ENCODE measurements around the gene C1QA.

DNA sequence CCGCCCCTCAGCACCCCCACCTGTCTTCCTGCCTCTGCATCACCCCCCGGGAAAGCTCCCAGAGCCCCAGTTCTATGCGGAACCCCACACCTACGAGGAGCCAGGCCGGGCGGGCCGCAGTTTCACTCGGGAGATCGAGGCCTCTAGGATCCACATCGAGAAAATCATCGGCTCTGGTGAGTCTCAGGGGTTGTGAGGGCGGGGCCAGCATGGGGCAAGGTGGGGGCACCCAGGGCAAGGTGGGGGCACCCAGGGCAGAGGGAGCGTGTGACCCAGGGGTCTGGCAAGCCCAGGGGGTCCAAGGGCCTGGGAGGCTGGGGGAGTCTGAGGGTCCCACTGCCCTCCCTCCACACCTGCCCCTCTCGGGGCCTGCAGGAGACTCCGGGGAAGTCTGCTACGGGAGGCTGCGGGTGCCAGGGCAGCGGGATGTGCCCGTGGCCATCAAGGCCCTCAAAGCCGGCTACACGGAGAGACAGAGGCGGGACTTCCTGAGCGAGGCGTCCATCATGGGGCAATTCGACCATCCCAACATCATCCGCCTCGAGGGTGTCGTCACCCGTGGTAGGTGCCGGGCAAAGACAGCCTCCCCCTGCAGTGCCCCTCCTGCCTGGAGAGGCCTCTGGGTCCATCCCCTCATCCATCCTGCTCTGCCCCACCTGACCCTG, 39.0 kb upstream of the C1QA start:
- TF ChIP-seq, protein P1, sequence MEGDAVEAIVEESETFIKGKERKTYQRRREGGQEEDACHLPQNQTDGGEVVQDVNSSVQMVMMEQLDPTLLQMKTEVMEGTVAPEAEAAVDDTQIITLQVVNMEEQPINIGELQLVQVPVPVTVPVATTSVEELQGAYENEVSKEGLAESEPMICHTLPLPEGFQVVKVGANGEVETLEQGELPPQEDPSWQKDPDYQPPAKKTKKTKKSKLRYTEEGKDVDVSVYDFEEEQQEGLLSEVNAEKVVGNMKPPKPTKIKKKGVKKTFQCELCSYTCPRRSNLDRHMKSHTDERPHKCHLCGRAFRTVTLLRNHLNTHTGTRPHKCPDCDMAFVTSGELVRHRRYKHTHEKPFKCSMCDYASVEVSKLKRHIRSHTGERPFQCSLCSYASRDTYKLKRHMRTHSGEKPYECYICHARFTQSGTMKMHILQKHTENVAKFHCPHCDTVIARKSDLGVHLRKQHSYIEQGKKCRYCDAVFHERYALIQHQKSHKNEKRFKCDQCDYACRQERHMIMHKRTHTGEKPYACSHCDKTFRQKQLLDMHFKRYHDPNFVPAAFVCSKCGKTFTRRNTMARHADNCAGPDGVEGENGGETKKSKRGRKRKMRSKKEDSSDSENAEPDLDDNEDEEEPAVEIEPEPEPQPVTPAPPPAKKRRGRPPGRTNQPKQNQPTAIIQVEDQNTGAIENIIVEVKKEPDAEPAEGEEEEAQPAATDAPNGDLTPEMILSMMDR (IDR thresholded peaks at IDR 0.05; ENCODE audit: poor library complexity) = no peak
- TF ChIP-seq EZH2 (IDR thresholded peaks at IDR 0.05; ENCODE audit: borderline replicate concordance) = no peak
- no peak for TF ChIP-seq EZH2phosphoT487 (IDR thresholded peaks at IDR 0.05; ENCODE audit: low read depth, severe bottlenecking, unreplicated experiment)
